ENCODE data around the gene FAM124A.
"Not testable (repeated sequence)": the region's sequence is repeated elsewhere in the genome, so short reads cannot be mapped to it uniquely, and the experiment has no call there.

The FAM124A gene

DNA sequence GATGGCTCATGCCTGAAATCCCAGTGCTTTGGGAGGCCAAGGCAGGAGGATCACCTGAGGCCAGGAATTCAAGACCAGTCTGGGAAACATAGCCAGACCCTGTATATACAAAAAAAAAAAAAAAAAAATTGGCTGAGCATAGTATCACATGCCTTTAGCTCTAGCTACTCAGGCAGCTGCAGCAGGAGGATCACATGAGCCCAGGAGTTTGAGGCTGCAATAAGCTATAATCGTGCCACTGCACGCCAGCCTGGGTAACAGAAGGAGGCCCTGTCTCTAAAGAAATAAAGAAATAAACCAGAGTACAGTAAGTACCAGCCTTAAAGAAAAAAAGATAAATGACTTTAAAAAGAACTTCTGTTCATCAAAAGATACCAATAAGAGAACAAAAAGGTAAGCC lies 52.9 kb downstream of the FAM124A start:
- no peak for DNase-seq

DNA sequence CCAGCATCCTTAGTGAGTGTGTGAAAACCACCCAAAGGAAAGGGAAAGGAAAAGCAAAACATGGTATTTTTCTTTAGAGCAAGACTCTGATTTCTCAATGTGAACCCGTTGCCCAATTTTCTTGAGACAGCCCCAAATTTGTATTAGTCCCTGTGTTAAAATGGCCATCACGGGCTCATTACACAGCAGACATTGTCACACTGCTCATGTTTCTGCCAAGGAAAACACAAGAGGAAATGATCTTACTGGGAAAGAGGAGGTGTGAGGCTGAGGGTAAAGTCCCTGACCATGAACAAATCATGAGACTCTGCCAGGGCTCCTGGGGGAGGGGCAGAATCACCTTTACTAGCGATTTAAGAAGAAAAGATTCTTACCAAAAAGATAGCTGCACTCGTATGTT lies 54.4 kb downstream of the FAM124A start:
- no peak for DNase-seq

DNA sequence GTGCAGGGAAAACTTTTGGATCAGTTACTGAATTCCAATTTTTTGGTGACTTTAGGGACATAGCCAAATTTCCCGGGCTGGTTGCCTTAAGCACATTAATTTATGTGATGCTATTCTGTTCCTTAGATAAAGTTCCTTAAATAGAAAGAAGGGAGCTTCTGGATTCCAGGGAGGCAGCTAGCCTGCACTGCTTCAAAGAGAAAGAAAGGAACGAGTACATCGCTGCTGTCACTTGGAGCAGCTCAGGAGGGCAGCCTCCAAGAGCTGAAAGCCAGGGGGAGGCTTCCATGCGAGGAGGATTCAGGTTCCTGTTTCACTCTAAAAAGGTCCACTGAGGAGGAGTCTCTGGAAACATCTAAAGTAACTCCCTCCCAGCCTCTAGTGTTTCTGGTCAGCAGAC lies 55.7 kb downstream of the FAM124A start:
- DNase-seq, result no peak

DNA sequence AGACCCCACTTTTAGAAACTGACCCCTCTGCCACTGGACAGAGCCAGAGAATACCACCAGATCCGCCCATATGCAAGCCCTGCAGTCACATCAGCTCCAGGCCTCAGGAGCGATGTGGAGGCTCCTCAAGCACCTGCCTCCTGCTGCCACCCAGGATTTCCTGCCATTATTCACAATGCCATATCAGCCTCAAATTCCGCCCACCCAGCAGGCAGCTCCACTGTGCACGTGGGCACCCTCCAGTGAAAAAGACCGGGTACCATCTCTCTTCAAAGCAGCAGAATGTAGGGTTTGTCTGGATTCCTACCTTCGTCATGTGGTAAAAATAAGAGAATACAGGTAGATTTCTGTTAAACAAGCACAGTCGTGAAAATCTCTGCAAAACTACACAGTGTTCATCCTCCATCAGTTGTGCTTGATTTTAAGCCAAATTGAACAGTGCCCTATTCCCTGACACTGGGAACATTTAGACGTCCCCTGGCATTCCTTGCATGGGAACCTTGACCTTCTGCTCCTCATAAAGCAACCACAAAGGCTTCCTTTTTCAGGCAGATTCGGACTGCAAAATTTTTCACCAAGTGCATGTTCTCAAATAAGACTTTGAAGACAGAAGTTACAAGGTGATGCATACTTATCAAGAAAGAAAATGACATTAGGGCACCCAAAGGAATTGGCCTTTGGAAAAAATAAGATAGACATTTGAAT lies 56.4 kb downstream of the FAM124A start:
- DNase-seq, result no peak

DNA sequence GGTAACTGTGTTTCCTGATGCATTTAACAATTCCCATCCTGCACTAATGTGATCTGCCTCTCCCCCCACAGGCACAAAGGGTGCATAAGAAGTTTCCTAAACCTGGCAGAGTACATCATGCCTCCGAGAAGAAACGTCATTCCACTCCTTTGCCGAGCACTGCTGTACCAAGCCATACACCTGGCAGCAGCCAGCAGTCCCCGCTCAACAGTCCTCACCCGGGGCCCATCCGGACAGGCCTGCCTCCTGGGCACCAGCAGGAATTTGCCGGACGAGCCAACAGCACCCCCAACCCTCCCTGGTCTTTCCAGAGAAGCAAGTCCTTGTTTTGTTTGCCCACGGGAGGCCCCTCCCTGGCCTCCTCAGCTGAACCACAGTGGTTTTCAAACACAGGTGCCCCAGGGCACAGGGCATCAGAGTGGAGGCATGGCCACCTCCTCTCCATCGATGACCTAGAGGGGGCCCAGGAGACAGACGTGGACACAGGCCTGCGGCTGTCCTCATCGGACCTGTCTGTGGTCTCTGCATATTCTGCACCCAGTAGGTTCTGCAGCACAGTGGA lies 58.3 kb downstream of the FAM124A start:
- DNase-seq, result no peak

DNA sequence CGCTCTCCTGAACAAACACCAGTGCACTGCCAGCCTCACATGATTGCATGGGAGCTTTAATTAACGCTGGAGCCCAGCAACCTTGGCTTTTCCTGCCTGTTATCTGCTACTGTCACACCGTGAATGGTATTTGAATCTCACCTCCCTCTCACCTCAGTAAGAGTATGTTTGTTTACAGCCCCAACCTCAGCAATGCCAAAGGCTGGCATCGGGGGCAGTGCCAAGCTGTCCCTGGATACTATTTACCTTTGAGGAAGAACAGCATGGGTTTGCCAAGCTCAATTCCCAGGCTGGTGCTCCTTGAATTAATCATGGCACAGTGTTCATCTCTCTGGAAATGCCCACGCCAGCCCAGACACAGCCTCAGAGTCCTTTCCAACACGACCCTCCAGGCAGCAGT lies 60.1 kb downstream of the FAM124A start:
- no peak for DNase-seq

DNA sequence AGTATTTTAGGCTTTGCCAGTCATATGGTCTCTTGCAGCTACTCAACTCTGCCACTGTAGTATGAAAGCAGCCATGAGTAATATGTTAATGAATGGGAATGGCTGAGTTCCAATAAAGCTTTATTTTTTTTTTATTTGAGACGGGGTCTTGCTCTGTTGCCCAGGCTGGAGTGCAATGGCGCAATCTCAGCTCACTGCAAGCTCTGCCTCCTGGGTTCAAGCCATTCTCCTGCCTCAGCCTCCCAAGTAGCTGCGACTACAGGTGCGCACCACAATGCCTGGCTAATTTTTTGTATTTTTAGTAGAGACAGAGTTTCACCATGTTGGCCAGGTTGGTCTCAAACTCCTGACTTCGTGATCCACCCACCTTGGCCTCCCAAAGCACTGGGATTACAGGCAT lies 60.7 kb downstream of the FAM124A start:
- not testable (repeated sequence) for DNase-seq

DNA sequence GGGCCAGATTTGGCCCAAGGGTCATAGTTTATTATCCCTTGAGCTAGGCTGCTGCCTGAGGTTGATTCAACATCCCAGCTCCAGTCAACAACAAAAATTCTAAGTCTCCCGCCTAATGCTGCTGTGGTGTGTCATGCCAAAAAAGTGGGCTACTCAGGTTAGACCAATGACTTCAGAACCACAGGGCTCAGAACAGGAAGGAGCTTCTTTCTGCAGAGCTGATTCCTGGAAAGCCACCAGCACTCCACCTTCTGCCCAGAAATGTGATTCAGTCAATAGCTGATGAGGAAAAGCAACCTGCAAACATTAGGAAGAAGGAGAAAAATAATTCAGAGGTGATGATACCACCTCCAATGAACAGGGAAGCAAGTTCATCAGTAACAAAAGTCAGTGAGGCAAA lies 61.2 kb downstream of the FAM124A start:
- DNase-seq, result no peak

DNA sequence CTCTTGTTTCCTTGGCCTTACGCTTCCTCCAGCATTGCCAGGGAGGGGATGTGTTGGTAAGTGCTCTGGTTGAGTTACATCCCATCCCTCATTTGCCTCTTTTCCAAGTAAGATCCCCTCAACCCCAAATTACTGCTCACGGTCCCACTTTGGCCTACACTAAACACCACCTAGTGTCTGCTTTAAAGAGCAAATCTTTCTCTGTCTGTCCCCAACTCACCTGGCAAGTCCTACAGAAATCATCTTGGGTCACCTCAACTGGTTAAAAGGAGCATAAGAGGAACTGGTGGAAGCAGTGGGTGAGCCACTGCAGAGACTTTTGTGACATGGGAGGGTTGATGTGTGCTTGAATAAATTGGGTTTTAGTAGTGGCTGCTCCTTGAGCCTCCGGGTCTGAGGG lies 62.1 kb downstream of the FAM124A start:
- no peak for DNase-seq

DNA sequence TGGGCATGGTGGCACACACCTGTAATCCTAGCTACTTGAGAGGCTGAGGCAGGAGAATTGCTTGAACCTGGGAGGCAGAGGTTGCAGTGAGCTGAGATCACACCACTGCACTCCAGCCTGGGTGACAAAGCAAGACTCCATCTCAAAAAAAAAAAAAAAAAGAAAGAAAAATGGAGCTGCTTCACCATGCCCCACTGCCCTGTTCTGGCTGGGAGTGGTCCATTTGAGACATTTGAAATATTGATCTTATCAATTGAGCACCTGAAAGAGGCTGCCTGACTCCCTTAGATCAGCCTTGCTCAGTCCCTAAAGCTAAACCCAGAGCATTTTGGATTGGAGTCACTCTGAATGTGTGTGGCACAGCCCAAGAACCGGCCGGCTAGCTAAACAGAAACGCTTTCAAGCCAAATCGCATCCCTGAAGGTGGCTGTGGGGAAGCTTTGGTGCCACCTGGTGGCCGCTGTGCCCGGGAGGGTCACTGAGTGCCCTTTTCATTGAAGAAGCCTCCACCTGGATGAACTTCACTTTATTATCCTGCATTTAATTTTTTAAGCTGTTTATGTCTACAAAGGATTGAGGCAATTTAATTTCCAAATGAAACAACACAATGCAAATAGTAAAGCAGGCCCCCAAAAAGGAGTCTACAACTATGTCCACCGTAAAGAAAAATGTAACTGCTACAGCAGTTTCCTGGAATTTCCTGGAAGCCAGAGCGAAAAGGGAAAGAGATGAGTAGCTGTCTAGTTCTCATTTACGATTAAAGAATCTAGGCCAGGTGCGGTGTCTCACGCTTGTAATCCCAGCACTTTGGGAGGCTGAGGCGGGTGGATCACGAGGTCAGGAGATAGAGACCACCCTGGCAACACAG lies 64.2 kb downstream of the FAM124A start:
- peak; percentile 52 to 71 for DNase-seq

DNA sequence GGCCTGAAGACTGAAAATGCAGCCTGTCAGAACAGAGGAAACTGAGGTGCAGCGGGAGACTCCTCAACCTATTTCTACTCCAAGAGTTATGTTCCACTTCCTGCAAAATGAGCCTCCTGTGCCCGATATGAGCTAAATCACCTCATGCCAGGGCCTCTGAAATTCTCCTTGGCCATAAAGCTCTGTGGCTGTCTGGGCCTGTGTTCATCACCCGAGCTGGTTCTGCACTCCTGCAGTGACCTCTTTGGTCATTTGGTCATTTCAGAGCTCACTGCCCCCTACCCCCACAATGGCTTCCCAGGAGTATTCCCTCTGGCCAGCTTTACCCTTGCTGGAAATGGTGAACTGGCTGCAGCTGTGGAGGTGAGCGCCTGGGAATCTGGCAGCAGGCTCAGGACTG lies 65.6 kb downstream of the FAM124A start:
- DNase-seq, result no peak

DNA sequence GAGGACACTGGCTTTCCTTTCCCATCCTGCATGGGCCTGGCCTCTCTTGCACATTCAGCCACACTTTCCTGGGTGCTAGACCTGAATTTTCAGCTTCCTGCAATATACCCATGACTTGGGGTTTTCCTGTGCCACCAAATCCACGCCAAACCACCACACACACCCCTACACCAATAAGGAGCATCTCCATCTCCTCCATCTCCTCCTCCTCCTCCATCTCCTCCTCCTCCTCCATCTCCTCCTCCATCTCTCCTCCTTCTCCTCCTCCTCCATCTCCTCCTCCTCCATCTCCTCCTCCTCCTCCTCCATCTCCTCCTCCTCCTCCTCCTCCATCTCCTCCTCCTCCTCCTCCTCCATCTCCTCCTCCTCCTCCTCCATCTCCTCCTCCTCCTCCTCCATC lies 66.1 kb downstream of the FAM124A start:
- DNase-seq, result not testable (repeated sequence)

DNA sequence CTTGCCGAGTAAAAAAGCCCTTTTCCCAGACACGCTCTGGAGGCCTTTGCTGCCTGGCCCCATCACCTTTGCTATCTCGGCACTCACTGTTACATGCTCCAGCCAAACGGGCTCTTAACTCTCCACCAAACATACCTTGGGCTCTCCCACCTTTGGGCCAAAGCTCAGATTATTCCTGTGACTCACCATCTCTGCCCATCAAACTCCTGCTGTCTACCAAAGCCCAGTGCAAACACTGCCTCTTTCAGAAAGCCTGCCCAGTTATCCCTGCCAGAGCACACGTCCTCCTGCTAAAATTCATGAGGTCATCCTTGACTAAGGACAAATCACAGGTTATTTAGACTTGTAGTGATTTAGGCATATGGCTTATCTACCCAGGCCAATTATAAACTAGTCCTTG lies 69.1 kb downstream of the FAM124A start:
- DNase-seq, result no peak

DNA sequence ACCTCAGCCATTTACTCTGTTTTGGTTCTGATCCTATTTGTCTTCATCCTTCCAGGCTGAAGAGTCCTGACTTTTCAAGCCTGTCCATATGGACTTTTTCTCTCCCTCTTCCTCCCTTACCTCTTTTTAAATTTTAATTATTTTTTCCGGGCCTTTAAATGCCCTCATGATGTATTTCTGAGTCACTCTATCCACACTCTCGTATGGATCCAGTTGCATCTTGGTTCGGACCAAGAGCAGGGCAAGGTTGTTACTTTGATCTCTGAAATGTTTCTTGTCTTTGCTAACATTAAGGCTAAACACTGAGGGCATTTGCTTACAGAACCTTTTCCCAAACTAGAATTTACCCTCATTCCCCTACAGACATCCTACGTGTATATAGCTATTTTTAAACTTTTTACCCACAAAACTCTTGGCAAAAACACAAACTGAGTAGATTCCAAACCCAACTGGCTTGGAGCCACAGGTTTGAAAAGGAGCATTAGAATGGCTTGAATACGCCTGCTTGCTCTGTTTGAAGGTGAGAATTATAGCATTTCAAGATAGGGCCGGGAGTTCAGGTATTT lies 69.9 kb downstream of the FAM124A start:
- DNase-seq, result no peak

DNA sequence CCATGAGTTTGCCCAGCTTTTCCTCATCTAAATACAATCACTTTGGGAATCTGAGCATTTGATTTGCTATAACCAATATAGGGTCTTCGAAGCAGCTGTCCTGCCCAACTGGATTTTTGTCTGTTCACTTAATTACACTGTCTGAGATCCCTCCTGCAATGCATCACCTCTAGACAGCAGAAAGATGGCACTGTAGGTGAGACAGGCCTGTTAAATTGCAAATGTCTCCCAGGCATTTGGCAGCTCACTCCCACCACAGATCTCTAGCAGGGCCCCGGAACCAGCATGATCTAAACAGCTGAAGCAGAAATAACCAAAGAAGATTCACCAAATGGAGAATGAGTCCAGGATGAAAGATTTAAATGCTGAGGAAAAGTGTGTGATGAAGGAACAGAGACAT lies 75.4 kb downstream of the FAM124A start:
- DNase-seq, result no peak

DNA sequence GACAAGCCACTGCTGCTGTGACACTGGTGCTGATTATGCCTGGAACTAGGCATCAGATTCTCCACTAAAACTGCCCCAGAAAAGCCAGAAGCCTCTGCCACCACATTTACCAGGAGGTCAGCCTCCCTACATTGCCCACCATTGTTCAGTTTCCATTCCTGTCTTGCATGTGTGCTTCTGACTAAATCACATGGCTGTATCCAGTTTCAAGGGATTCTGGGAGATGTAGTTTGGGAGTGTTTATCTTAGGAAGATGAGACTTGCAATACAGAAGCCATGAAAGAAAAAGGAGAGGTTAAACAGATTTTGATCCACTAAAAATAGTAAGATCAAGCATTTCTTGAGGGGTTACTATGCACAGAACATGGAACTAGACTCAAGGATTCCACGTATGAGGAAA lies 76.6 kb downstream of the FAM124A start:
- DNase-seq, result no peak

DNA sequence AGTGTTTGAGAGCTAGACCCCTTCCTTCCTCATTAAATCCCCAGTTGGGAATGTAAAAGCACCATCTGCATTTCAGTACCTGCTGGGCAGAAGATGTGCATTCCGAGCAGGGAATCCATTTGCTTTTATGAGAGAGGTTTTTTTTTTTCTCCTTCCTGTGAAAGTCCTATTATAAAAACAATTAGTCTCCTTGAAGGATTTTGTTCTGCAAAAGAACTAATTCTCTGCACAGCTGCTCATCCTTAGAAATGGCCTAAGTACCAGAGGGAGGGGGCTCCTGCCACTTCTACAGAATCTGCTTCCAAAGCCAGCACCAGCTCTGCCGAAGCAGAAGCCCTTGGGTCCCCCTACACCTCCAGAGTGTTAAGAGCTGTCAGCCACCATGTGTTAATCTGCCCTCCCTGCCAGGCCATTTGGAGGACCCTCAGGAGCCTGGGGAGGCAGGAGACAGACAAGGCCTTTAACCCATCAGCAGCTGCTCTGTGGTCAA lies 80.9 kb downstream of the FAM124A start:
- no peak for DNase-seq

DNA sequence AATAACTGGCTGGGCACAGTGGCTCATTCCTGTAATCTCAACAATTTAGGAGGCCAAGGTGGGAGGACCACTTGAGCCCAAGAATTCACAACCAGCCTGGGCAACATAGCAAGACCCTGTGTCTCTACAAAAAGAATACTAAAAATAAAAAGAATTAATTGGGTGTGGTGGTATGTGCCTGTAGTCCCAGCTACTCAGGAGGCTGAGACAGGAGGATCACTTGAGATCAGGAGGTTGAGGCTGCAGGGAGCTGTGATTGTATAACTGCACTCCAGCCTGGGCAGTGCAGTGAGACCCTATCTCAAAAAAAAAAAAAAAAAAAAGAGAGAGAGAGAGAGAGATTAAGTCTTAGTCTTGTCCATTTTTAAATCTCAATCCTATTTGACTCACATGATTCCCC lies 81.7 kb downstream of the FAM124A start:
- no peak for DNase-seq

DNA sequence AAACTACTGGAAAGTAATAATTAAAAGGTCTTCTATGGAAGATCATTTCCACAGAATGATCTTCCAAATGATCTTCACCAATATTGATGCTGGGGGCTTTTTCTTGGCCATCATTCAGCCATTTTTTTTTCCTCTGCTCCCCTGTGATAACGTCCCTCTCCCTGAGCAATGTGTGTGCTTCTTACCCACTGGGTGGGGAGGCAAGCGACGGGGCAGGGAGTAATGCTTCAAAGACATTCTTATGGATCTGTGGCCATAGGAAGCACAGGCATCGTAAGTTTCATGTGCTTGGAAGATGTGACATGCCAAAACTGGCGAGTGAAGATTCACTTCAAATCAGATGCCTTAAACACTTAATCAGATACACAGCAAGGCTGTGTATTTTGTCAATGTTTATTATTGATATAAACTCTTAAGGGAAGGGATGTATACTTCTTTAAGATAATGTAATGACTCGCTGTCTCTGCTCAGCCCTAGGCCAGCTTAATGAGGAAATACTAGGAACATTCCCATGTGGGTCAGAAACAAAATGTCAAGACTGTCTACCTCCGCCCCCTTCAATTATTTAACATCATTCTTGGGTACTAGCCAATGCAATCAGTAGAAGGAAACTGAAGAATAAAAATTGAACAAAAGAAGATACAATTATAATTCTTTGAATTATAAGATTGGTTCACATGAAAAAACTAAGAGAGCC lies 83.2 kb downstream of the FAM124A start:
- DNase-seq, result no peak

DNA sequence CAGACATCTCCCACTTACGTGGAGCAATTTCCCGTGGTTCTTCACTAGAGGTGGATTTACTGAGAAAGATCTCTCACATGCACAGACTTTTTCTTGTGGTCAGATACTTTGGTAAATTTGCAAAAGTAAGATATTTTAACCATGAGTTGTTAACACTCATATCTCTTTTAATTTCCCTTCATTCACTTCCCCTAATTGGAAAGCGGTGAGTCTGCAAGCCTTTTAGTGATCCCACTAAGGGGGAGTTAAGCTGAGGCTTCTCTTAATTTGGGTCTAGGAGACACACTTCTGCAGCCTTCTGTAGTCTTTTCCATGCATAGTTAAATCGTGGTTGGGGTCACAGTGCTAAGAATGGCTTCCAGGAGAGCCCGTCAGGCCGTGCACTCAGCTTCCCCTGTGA lies 86.6 kb downstream of the FAM124A start:
- no peak for DNase-seq

DNA sequence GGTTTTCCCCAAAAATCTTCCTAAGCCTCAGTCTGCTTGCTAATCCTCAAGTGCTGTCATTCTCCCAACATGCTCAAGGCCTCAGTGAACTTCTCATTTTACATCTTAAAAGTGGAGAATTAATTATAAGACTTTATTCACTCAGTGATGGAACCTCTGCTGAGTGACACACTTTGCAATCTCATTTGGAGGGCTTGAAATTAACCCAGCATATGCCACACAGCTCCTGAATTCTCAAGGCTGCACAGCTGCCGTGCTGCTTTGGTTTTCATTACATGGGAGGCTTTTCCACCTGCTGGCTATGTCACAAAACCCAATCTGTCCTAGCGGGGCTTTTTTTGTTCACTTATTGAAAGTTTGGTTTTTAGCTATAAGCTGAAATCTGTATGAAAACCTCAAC lies 89.0 kb downstream of the FAM124A start:
- DNase-seq, result no peak

DNA sequence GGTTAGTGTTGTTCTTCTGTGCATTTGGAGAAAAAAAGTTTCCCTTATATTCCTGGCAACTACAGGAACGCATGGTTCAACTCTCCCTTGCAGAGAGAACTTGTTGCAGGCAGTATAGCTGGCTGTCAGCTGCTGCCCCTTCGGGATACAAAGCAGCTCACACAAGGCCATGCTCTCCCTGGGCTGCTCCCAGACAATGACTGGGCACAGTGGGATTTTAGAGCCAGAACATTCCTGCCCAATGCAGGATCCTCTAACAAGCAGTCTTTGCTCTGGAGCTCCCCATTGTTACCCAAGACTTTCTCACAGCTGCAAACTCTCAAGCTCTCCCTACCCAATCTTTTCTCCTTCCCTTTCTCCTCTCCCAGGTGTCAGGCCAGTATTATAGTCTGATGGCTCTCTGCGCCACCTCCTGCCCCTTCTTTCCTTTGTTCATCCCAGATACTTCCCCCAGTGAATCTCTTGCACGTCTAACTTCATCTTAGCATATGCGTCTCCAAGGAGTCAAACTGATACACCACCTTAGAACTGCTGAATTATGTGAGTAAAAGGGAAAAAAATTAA lies 89.8 kb downstream of the FAM124A start:
- no peak for DNase-seq

DNA sequence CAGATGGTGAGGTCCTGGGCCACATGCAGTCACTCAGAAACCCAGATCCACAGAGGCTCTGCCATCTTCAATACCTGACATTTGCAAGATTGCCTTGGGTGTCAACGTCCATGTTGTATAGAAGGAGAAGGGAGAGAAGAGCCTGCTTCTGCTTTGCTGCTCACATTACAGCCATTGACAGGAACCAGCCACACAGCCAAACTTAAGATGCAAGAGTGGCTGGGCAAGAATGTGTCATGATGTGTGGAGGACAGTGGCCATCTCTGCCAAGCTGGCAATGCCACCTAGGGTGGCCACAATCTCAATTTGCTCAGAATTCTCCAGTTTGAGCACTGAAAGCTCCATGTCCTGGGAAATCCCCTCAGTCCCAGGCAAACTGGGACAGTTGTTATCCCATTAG lies 91.4 kb downstream of the FAM124A start:
- DNase-seq, result no peak
